Endothelial cell of umbilical vein (primary cell): ENCODE data around the gene C16orf86. TPM values are rescaled to one million over a fixed set of nuclear protein-coding genes. Genes with fewer than 3 reads are reported as not detected.

Experiments
- BruUV-seq: library from RNA; stranded (reverse); fragments of 400-500 nt; replicated peaks from 2 replicates; lab custom pipeline; 2021; lab: Mats Ljungman, UMichigan
- CTCF ChIA-PET: fragments of 300-600, 350-600 bp; sonication (Branson Sonifier 250); formaldehyde crosslinking; loops from one replicate; lab custom pipeline; 2021; ENCODE audit warnings: antibody characterized with exemption, inconsistent platforms; lab: Charles Lee
- POLR2A ChIA-PET: fragments of 300-600, 350-600 bp; sonication (Branson Sonifier 250); formaldehyde crosslinking; loops from one replicate; lab custom pipeline; 2021; ENCODE audit warnings: antibody characterized with exemption, inconsistent platforms; lab: Charles Lee
- DNase-seq: peaks from one replicate; pipeline ENCODE4 v3.0.0-alpha.2; 2011; ENCODE audit warnings: low read depth, low spot score
- FAIRE-seq: peaks from 2 replicates; lab custom pipeline; 2011; peaks lifted over from hg19 to GRCh38; lab: Jason Lieb, UNC
- H2AFZ ChIP-seq: 2 replicates; pipeline ENCODE4 v1.6.0; 2012; ENCODE audit warnings: low read depth, low read length, control low read depth, inconsistent platforms
- H3K27ac ChIP-seq: 2 replicates; pipeline ENCODE4 v1.5.1; 2011; ENCODE audit warnings: low read depth, mild to moderate bottlenecking, control low read depth, low read length, moderate library complexity; ENCODE audit not compliant: insufficient read depth
- H3K27me3 ChIP-seq, 2 experiments: 2 replicates each; pipeline versions ENCODE4 v1.6.0 to v1.6.1; 2011; ENCODE audit warnings: low read length in 2 of 2, mixed read lengths in 1 of 2; ENCODE audit not compliant: control insufficient read depth in 2 of 2, insufficient read depth in 2 of 2
- H3K36me3 ChIP-seq, 2 experiments: 2 replicates in 1 of 2; 3 replicates in 1 of 2; pipeline ENCODE4 v1.5.1; 2011; ENCODE audit warnings: low read length in 2 of 2, mild to moderate bottlenecking in 1 of 2, moderate library complexity in 1 of 2; ENCODE audit not compliant: control insufficient read depth in 2 of 2, insufficient read depth in 2 of 2; ENCODE audit errors: extremely low read depth in 1 of 2
- H3K4me1 ChIP-seq: 3 replicates; pipeline ENCODE4 v1.5.1; 2011; ENCODE audit warnings: mild to moderate bottlenecking, low read length; ENCODE audit not compliant: control insufficient read depth, insufficient read depth; ENCODE audit errors: extremely low read depth
- H3K4me2 ChIP-seq: 2 replicates; pipeline ENCODE4 v1.6.1; 2011; ENCODE audit warnings: low read length, control low read depth, mixed read lengths; ENCODE audit not compliant: insufficient read depth
- H3K4me3 ChIP-seq, 3 experiments: fragments of 200-600 bp in 1 of 3; sonication (generic), shearing (Covaris generic) in 1 of 3; replicated peaks in 1 of 3; 2 replicates each; pipeline ENCODE4 v1.5.1; 2011 to 2016; ENCODE audit warnings: control low read depth in 3 of 3, low read length in 3 of 3, mild to moderate bottlenecking in 2 of 3, inconsistent platforms in 1 of 3, low read depth in 1 of 3, moderate library complexity in 1 of 3; ENCODE audit not compliant: insufficient read depth in 1 of 3
- H3K79me2 ChIP-seq: 2 replicates; pipeline ENCODE4 v1.6.0; 2012; ENCODE audit warnings: low read length, inconsistent platforms; ENCODE audit not compliant: control insufficient read depth, insufficient read depth
- H3K9ac ChIP-seq: replicated peaks from 2 replicates; pipeline ENCODE3; 2011; ENCODE audit warnings: low read length, control low read depth; ENCODE audit not compliant: insufficient read depth; ENCODE audit errors: extremely low read depth
- H3K9me1 ChIP-seq: replicated peaks from 3 replicates; pipeline ENCODE4 v1.6.0; 2011; ENCODE audit warnings: mild to moderate bottlenecking, low read length; ENCODE audit not compliant: control insufficient read depth, insufficient read depth; ENCODE audit errors: extremely low read depth
- H3K9me3 ChIP-seq: replicated peaks from 2 replicates; pipeline ENCODE4 v1.5.1; 2012; ENCODE audit warnings: low read length, inconsistent platforms; ENCODE audit not compliant: control insufficient read depth, insufficient read depth
- H4K20me1 ChIP-seq: replicated peaks from 2 replicates; pipeline ENCODE3; 2011; ENCODE audit warnings: mild to moderate bottlenecking, low read length; ENCODE audit not compliant: control insufficient read depth, insufficient read depth; ENCODE audit errors: extremely low read depth
- EZH2 ChIP-seq: IDR thresholded peaks from 2 replicates; pipeline ENCODE4 v1.6.1; 2012; ENCODE audit warnings: borderline replicate concordance, low read depth, mild to moderate bottlenecking, moderate library complexity, low read length, inconsistent platforms; ENCODE audit not compliant: severe bottlenecking
- FOS ChIP-seq: IDR thresholded peaks from 2 replicates; pipeline ENCODE4 v1.6.1; 2011; ENCODE audit warnings: mild to moderate bottlenecking, low read length, moderate library complexity, borderline replicate concordance; ENCODE audit not compliant: insufficient read depth
- JUN ChIP-seq: IDR thresholded peaks from 2 replicates; pipeline ENCODE4 v1.6.1; 2011; ENCODE audit warnings: borderline replicate concordance, low read depth; ENCODE audit not compliant: insufficient read length, insufficient read depth
- MYC ChIP-seq: IDR thresholded peaks from one replicate; pipeline ENCODE4 v1.6.1; 2011; ENCODE audit warnings: mild to moderate bottlenecking, low read depth, low read length
- POLR2A ChIP-seq: IDR thresholded peaks from 2 replicates; pipeline ENCODE4 v1.6.1; 2012; ENCODE audit warnings: low read depth, mild to moderate bottlenecking, control low read depth, low read length
- POLR2AphosphoS5 ChIP-seq: IDR thresholded peaks from 2 replicates; pipeline ENCODE4 v1.6.1; 2012; ENCODE audit warnings: low read depth, mild to moderate bottlenecking, control low read depth, low read length, moderate library complexity; ENCODE audit not compliant: insufficient read depth
- dilution Hi-C: fragments of 300-500 bp; cut with MboI; formaldehyde crosslinking; loops from one replicate; pipeline ENCODE4 v1.15.0; 2019; ENCODE audit warnings: low sequenced_read_pairs; ENCODE audit not compliant: extremely low pct_ligation_motif_present
- intact Hi-C: fragments of 100-400 bp; cut with micrococcal nuclease; formaldehyde crosslinking; loops from one replicate; pipeline ENCODE4 v1.10.0; 2022
- polyA plus RNA-seq, 4 experiments: library from polyadenylated mRNA; depleted of rRNA in 3 of 4; stranded (reverse) in 3 of 4; unstranded in 1 of 4; fragments of >200 nt; gene quantifications; 2 replicates each; pipeline versions ENCODE4 v1.2.1 to v1.2.3, GENCODE V29; 2011 to 2012; ENCODE audit warnings: missing spikeins in 1 of 4
- total RNA-seq: library from RNA; stranded (reverse); gene quantifications from 2 replicates; pipeline ENCODE4 v1.2.3, GENCODE V29; 2021
- TF ChIP-seq, protein P1 (sequence below): IDR thresholded peaks from 2 replicates; pipeline ENCODE4 v1.6.1; 2011; ENCODE audit not compliant: insufficient read depth, insufficient read length
- TF ChIP-seq, protein P2 (sequence below), 2 donors: IDR thresholded peaks; 1 replicate in 1 of 2; 2 replicates in 1 of 2; pipeline ENCODE4 v1.5.1; 2011; ENCODE audit warnings: low read length in 2 of 2, mild to moderate bottlenecking in 2 of 2, moderate library complexity in 2 of 2, control low read depth in 1 of 2, inconsistent platforms in 1 of 2, low read depth in 1 of 2; ENCODE audit not compliant: insufficient read depth in 1 of 2; ENCODE audit errors: extremely low read depth in 1 of 2

C16orf86 gene
- total and polyA plus RNA-seq, 2 donors (not counting 3 experiments of a cell fraction or from before 2014, with no cell fraction given), result 0.62 to 0.98 TPM

DNA sequence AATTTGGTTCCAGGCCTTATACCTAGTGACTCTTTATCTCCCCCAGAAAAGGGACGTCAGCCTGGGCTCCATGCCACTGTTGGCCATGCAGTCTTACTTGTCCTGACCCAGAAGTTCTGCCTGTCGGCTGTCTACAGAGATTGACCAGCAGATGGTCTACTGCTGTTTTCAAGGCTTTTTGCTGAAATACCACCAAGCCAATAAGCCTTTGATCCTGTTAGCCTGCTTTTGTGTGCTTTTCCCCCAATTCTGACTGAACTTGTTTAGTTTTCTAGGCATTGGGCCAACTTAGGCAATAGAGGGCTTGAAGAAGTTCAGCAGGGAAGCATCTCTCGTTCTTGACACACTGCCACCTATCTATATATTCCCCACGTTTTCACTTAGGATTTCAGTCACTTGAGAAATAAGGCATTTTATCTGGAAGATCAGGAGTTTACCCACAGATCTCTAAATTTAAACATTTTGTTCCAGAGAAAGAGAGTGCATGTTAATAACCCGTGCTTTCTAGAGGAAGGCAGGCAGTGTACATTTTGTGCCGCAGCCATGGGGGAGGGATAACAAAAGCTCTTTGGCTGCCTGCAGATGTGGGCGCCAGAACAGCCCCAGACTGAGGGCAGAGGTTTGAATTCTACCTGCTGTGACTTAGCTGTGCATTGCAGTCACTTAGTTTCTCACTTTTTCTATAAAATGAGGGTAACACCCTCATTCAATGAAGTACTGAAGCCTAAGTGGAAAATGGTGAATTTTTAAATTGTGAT is 34.0 kb upstream of the C16orf86 start:
- H3K9me1 ChIP-seq, result no peaks in the 10 kb centered on the region
- H3K4me2 ChIP-seq, result no peak overlapping the region
- no peak overlapping the region for H3K27ac ChIP-seq
- ChIA-PET CTCF (interaction anchor here (0.8 to 1.9 kb wide), 3 partner anchors 11 to 112 kb away, joined by 3 to 6 read pairs (median 3); no protein-coding TSS in a partner anchor), POLR2A (no interaction called here)
- dilution Hi-C loops, result no loop called here
- no peaks in the 10 kb centered on the region for H3K9me3 ChIP-seq
- H3K27me3 ChIP-seq, result no peaks in the 10 kb centered on the region
- no peaks in the 10 kb centered on the region for H4K20me1 ChIP-seq
- H3K79me2 ChIP-seq, result no peaks in the 10 kb centered on the region
- TF ChIP-seq MYC, result no peak
- TF ChIP-seq POLR2AphosphoS5, result no peak
- TF ChIP-seq EZH2, result no peak
- TF ChIP-seq JUN, result no peak
- TF ChIP-seq FOS, result no peak
- TF ChIP-seq POLR2A, result no peak
- TF ChIP-seq, protein P1, sequence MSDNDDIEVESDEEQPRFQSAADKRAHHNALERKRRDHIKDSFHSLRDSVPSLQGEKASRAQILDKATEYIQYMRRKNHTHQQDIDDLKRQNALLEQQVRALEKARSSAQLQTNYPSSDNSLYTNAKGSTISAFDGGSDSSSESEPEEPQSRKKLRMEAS, result no peak
- no peak overlapping the region for H3K9ac ChIP-seq
- no TSS peak for BruUV-seq
- peaks cover 14 to 35% of the 10 kb centered on the region in 2 experiments for H3K36me3 ChIP-seq
- FAIRE-seq (no peak), DNase-seq (no peak)
- no peaks in the 10 kb centered on the region for H3K4me1 ChIP-seq
- no peak overlapping the region for H2AFZ ChIP-seq
- intact Hi-C loops, result no loop called here
- H3K4me3 ChIP-seq, result no peak overlapping the region

DNA sequence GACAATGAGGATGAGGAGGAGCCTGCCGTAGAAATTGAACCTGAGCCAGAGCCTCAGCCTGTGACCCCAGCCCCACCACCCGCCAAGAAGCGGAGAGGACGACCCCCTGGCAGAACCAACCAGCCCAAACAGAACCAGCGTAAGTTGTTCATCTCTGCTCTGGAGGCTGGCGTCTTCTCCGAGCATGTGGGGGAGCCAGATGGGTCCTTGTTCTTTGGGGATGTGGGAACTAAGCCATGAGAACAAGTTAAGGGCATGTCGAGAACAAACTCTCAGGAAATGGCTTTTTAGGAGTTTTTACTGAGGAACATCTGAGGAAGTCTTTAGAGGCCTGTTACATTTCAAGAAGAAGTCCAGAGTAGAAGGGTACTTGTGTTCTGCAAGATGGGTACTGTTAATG is 29.9 kb upstream of the C16orf86 start:
- Histone ChIP-seq H3K9ac (no peak overlapping the region), H3K79me2 (no peaks in the 10 kb centered on the region), H3K4me2 (no peak overlapping the region), H3K27me3 (no peaks in the 10 kb centered on the region), H3K9me3 (no peaks in the 10 kb centered on the region), H3K27ac (no peak overlapping the region), H4K20me1 (no peaks in the 10 kb centered on the region), H2AFZ (no peak overlapping the region), H3K4me3 (no peak overlapping the region), H3K4me1 (no peaks in the 10 kb centered on the region), H3K36me3 (peaks cover 8 to 26% of the 10 kb centered on the region in 2 experiments), H3K9me1 (no peaks in the 10 kb centered on the region)
- intact Hi-C loops, result no loop called here
- CTCF ChIA-PET, result no interaction called here
- DNase-seq (no peak), FAIRE-seq (no peak)
- no peak for TF ChIP-seq POLR2A
- TF ChIP-seq, protein P2, sequence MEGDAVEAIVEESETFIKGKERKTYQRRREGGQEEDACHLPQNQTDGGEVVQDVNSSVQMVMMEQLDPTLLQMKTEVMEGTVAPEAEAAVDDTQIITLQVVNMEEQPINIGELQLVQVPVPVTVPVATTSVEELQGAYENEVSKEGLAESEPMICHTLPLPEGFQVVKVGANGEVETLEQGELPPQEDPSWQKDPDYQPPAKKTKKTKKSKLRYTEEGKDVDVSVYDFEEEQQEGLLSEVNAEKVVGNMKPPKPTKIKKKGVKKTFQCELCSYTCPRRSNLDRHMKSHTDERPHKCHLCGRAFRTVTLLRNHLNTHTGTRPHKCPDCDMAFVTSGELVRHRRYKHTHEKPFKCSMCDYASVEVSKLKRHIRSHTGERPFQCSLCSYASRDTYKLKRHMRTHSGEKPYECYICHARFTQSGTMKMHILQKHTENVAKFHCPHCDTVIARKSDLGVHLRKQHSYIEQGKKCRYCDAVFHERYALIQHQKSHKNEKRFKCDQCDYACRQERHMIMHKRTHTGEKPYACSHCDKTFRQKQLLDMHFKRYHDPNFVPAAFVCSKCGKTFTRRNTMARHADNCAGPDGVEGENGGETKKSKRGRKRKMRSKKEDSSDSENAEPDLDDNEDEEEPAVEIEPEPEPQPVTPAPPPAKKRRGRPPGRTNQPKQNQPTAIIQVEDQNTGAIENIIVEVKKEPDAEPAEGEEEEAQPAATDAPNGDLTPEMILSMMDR (IDR thresholded peaks at IDR 0.05; ENCODE audit: extremely low read depth in 1 of 2, insufficient read depth in 1 of 2, low read depth in 1 of 2, low read length in 2 of 2), result no peak
- dilution Hi-C loops, result no loop called here
- BruUV-seq, result no TSS peak
- POLR2A ChIA-PET, result no interaction called here
